Measurements from ENCODE around the gene ATF1. TPM values are rescaled to one million over a fixed set of nuclear protein-coding genes. Genes with fewer than 3 reads are reported as not detected.
"Not testable (repeated sequence)": the region's sequence is repeated elsewhere in the genome, so short reads cannot be mapped to it uniquely, and the experiment has no call there.

Gene ATF1
- polyA plus RNA-seq, 6 donors from 2014 or later: 33.5 to 66.1 (median 45.2) TPM

GRCh38 chr12:50825372-50825838, 61.5 kb downstream of the ATF1 start:
- peak overlapping the region in 1 of 8 donors; percentile 9 for H3K4me3 Mint-ChIP-seq
- ATAC-seq (ENCODE audit: low read depth in 2 of 2) (peak; percentile 69 to 91), DNase-seq (peak; percentile 37)
- H3K27me3 Mint-ChIP-seq: no peaks in the 10 kb centered on the region
- no peaks in the 10 kb centered on the region for H3K9me3 Mint-ChIP-seq
- peaks cover 0 to 11% (median 4%) of the 10 kb centered on the region in 3 donors for H3K4me1 Mint-ChIP-seq
- H3K36me3 Mint-ChIP-seq: no peaks in the 10 kb centered on the region
- peak overlapping the region in 5 of 6 donors; percentile 52 to 83 (median 69) for H3K27ac Mint-ChIP-seq

- ATAC-seq (ENCODE audit: low read depth in 2 of 2) (no peak), DNase-seq (no peak)
- no peaks in the 10 kb centered on the region for H3K27me3 Mint-ChIP-seq
- peaks cover 0 to 9% (median 3%) of the 10 kb centered on the region in 7 donors for H3K9me3 Mint-ChIP-seq
- H3K4me1 Mint-ChIP-seq: peaks cover 0 to 11% (median 4%) of the 10 kb centered on the region in 3 donors
- no peak overlapping the region for H3K27ac Mint-ChIP-seq
- H3K36me3 Mint-ChIP-seq: peaks cover 0 to under 1% of the 10 kb centered on the region in 2 donors
- H3K4me3 Mint-ChIP-seq: no peak overlapping the region
Measured at GRCh38 chr12:50828121-50828520, 64.2 kb downstream of the ATF1 start.

- H3K9me3 Mint-ChIP-seq: peaks cover 4 to 17% (median 10%) of the 10 kb centered on the region in 7 donors
- H3K27ac Mint-ChIP-seq: peak overlapping the region in 4 of 6 donors; percentile 5 to 56 (median 22)
- H3K4me1 Mint-ChIP-seq: peaks cover 0 to 11% (median 4%) of the 10 kb centered on the region in 3 donors
- no peak for ATAC-seq (ENCODE audit: low read depth in 2 of 2)
- DNase-seq: no peak
- no peak overlapping the region for H3K4me3 Mint-ChIP-seq
- H3K36me3 Mint-ChIP-seq: peaks cover 0 to 8% of the 10 kb centered on the region in 2 donors
- H3K27me3 Mint-ChIP-seq: no peaks in the 10 kb centered on the region
Measured at GRCh38 chr12:50828886-50829285, 65.0 kb downstream of the ATF1 start.

DNA sequence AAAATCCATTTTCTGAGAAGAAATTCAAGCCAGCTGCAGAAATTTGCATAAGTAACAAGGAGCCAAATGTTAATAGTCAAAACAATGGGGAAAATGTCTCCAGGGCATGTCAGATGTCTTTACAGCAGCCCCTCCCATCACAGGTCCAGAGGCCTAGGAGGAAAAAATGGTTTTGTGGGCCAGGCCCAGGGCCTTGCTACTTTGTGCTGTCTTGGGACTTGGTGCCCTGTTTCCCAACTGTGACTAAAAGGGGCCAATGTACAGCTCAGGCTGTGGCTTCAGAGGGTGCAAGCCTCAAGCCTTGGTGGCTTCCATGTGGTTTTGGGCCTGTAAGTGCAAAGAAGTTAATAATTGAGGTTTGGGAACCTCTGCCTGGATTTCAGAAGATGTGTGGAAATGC, 69.9 kb downstream of the ATF1 start:
- not testable (repeated sequence) for DNase-seq; H3K4me1 Mint-ChIP-seq; H3K4me3 Mint-ChIP-seq; ATAC-seq (ENCODE audit: low read depth in 2 of 2); H3K27ac Mint-ChIP-seq; H3K27me3 Mint-ChIP-seq
- Mint-ChIP-seq H3K36me3 (peaks cover 12 to 24% of the 10 kb centered on the region in 2 donors), H3K9me3 (peaks cover 6 to 37% (median 26%) of the 10 kb centered on the region in 7 donors)

GRCh38 chr12:50839042-50839441, 75.1 kb downstream of the ATF1 start:
- peaks cover 9 to 13% (median 11%) of the 10 kb centered on the region in 3 donors for H3K27me3 Mint-ChIP-seq
- peaks cover 0 to 6% (median 0%) of the 10 kb centered on the region in 3 donors for H3K4me1 Mint-ChIP-seq
- H3K36me3 Mint-ChIP-seq: peaks cover 20% of the 10 kb centered on the region in 2 donors
- no peak overlapping the region for H3K4me3 Mint-ChIP-seq
- ATAC-seq (ENCODE audit: low read depth in 2 of 2) (no peak), DNase-seq (no peak)
- peaks cover 2 to 42% (median 28%) of the 10 kb centered on the region in 7 donors for H3K9me3 Mint-ChIP-seq
- no peak overlapping the region for H3K27ac Mint-ChIP-seq

DNA sequence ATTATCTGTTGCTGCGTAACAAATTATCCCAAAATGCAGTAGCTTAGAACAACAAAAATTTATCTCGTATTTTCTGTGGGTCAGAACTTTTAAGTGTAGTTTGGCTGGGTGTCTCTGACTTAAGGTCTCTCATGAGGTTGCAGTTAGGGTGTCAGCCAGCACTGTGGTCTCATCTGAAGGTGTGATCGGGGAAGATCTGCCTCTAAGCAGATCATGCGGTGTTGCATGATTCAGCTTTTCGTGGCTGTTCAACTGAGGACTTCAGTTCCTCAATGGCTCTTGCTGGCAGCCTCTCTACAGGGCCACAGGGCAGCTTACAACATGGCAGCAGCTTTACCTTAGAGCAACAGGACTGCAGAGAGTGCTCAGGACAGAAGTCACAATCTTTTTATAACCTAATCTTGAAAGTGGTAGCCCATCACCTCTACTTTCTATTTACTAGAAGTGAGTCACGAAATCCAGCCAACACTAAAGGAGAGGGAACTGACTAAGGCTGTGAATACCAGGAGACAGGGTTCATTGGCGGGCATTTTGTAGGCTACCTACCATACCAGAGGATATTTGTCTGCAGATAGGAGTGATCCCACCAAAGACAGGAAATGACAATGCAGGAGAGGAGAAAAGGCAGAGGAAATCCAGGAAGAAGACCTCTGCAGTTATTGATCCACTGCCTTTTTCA, 77.0 kb downstream of the ATF1 start:
- H3K27me3 Mint-ChIP-seq: peaks cover 9 to 20% (median 11%) of the 10 kb centered on the region in 3 donors
- no peak for ATAC-seq (ENCODE audit: low read depth in 2 of 2)
- H3K4me1 Mint-ChIP-seq: peaks cover 0 to 6% (median 0%) of the 10 kb centered on the region in 3 donors
- peaks cover 5 to 8% of the 10 kb centered on the region in 2 donors for H3K36me3 Mint-ChIP-seq
- H3K4me3 Mint-ChIP-seq: no peak overlapping the region
- peaks cover 0 to 23% (median 13%) of the 10 kb centered on the region in 7 donors for H3K9me3 Mint-ChIP-seq
- H3K27ac Mint-ChIP-seq: peak overlapping the region in 1 of 6 donors; percentile 64
- no peak for DNase-seq

- Mint-ChIP-seq H3K4me1 (peaks cover 0 to 6% (median 0%) of the 10 kb centered on the region in 3 donors), H3K27ac (no peak overlapping the region), H3K36me3 (peaks cover 5 to 8% of the 10 kb centered on the region in 2 donors)
Measured at GRCh38 chr12:50841716-50842531, 78.0 kb downstream of the ATF1 start.

DNA sequence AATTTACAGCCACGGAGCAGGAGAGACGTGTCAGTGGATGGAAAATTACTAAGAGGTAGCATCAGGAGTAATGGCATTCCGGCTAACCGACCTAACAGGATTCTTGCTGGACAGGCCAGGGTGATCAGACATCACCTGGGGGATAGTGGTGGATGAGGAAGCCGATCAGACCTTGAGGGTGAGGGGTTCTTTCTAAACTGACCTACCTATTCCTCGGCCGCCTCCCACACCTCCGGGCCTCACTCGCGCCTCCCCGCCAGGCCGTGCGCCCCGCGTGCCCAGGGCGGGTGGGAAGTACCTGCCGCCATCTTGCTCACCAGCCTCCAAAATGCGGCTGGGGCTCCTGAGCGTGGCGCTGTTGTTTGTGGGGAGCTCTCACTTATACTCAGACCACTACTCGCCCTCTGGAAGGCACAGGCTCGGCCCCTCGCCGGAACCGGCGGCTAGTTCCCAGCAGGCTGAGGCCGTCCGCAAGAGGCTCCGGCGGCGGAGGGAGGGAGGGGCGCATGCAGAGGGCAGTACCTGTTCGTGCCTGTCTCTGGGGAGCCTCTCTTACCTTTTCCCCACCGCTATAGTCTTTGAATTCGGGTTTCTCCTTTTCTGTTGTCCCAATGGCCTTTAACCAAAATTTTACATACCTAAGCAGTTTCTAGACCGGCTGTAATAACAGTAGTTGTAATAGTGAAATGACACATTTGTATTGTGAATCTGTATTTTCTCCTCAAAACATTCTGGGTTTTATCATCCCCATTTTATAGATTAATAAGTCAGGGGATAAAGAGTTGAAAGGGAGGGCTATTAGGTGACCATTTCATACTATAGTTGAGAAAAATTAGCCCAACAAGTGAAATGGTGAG, 79.0 kb downstream of the ATF1 start, which contains the start of gene TMPRSS12:
TSS of gene TMPRSS12 (plus strand) at position 290 of the 857 bp plus-strand sequence. CDS start at position 329, 39 bp downstream.
- DNase-seq (no peak), ATAC-seq (ENCODE audit: low read depth in 2 of 2) (peak in 1 of 2 donors; percentile 48)
- Mint-ChIP-seq H3K4me3 (peak within 1 kb of the TSS in 3 of 8 donors; percentile 17 to 73 (median 33)), H3K27me3 (peaks cover 9 to 20% (median 11%) of the 10 kb centered on the region in 3 donors), H3K4me1 (peaks cover 0 to 6% (median 0%) of the 10 kb centered on the region in 3 donors), H3K27ac (peak within 1 kb of the TSS in 2 of 6 donors; percentile 34 to 53), H3K9me3 (peaks cover 0 to 23% (median 13%) of the 10 kb centered on the region in 7 donors), H3K36me3 (peaks cover 5 to 8% of the 10 kb centered on the region in 2 donors)

More at GRCh38 chr12:50841716-50842531, 78.0 kb downstream of the ATF1 start:
- peak overlapping the region in 1 of 8 donors; percentile 43 for H3K4me3 Mint-ChIP-seq
- ATAC-seq (ENCODE audit: low read depth in 2 of 2) (no peak), DNase-seq (no peak)
- H3K9me3 Mint-ChIP-seq: peaks cover 0 to 23% (median 13%) of the 10 kb centered on the region in 7 donors
- H3K27me3 Mint-ChIP-seq: peaks cover 9 to 20% (median 11%) of the 10 kb centered on the region in 3 donors

DNA sequence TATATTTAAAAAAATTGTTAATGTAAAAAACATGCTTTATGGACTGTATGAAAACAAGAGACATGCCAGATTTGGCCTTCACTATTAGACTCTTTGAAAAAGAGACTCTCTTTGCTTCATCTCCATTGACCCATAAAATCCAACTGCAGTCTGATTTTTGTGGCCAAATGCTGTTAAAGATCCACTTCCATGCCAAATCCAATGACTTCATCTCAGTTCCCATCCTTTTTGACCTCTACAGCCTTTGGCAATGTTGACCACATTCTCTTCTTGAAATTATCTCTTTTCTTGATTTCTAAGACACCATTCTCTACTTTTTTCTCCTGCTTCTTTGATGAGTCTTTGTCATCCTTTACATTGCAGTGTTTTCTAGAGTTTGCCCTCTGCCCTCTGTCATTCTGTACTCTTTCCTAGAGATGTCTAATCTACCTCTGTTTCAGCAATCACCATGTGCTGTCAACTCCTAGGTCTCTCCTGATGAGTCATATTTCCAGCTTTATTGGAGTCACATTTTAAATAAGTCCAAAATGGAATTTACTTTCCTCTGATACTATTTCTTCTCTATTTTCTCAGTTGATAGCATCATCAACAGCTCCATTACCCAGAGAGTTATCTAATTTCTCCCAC, 81.2 kb downstream of the ATF1 start:
- no peak for ATAC-seq (ENCODE audit: low read depth in 2 of 2)
- Mint-ChIP-seq H3K36me3 (peaks cover 5 to 8% of the 10 kb centered on the region in 2 donors), H3K4me1 (peaks cover 0 to 6% (median 0%) of the 10 kb centered on the region in 3 donors), H3K4me3 (no peak overlapping the region), H3K9me3 (peaks cover 0 to 22% (median 13%) of the 10 kb centered on the region in 7 donors), H3K27me3 (peaks cover 11 to 18% (median 17%) of the 10 kb centered on the region in 3 donors), H3K27ac (peak overlapping the region in 1 of 6 donors; percentile 84)
- no peak for DNase-seq

- peaks cover 0 to 8% of the 10 kb centered on the region in 2 donors for H3K36me3 Mint-ChIP-seq
- H3K9me3 Mint-ChIP-seq: peaks cover 2 to 16% (median 5%) of the 10 kb centered on the region in 7 donors
- H3K4me1 Mint-ChIP-seq: no peaks in the 10 kb centered on the region
- H3K27ac Mint-ChIP-seq: no peak overlapping the region
- peaks cover 13 to 32% (median 17%) of the 10 kb centered on the region in 3 donors for H3K27me3 Mint-ChIP-seq
- ATAC-seq (ENCODE audit: low read depth in 2 of 2): no peak
- H3K4me3 Mint-ChIP-seq: no peak overlapping the region
- no peak for DNase-seq
Measured at GRCh38 chr12:50848963-50849362, 85.1 kb downstream of the ATF1 start.

DNA sequence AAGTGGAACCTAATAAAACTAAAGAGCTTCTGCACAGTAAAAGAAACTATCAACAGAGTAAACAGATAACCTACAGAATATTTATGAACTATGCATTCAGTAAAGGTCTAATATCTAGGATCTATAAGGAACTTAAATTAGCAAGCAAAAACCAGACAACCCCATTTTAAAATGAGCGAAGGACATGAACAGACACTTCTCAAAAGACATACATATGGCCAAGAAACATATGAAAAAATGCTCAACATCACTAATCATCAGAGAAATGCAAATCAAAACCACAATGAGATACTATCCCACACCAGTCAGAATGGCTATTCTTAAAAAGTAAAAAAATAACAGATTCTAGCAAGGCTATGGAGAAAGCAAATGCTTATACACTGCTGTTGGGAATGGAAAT, 91.3 kb downstream of the ATF1 start:
- Mint-ChIP-seq H3K27me3 (peaks cover 3 to 24% (median 17%) of the 10 kb centered on the region in 3 donors), H3K9me3 (peaks cover 4 to 32% (median 13%) of the 10 kb centered on the region in 7 donors)
- not testable (repeated sequence) for DNase-seq; H3K4me1 Mint-ChIP-seq; H3K36me3 Mint-ChIP-seq; H3K27ac Mint-ChIP-seq; H3K4me3 Mint-ChIP-seq; ATAC-seq (ENCODE audit: low read depth in 2 of 2)

DNA sequence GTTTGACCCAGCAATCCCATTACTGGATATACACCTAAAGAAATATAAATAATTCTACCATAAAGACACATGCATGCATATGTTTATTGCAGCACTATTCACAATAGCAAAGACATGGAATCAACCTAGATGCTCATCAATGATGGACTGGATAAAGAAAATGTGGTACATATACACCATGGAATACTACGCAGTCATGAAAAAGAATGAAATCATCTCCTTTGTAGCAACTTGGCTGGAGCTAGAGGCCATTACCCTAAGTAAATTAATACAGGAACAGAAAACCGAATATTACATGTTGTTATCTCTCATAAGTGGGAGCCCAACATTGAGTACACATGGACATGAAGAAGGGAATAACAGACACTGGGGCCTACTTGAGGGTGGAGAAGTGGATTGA, 91.8 kb downstream of the ATF1 start:
- not testable (repeated sequence) for H3K4me3 Mint-ChIP-seq; ATAC-seq (ENCODE audit: low read depth in 2 of 2); H3K36me3 Mint-ChIP-seq; H3K27ac Mint-ChIP-seq; DNase-seq; H3K4me1 Mint-ChIP-seq
- H3K9me3 Mint-ChIP-seq: peaks cover 4 to 30% (median 13%) of the 10 kb centered on the region in 7 donors
- H3K27me3 Mint-ChIP-seq: peaks cover 3 to 20% (median 16%) of the 10 kb centered on the region in 3 donors
